ENCODE data around the gene FAM217A. TPM values are rescaled to one million over a fixed set of nuclear protein-coding genes. Genes with fewer than 3 reads are reported as not detected.
"Not testable (repeated sequence)": the region's sequence is repeated elsewhere in the genome, so short reads cannot be mapped to it uniquely, and the experiment has no call there.

FAM217A gene
- total RNA-seq, 1 donor from 2014 or later, result not detected

- Histone ChIP-seq H3K27me3 (ENCODE audit: control insufficient read depth, insufficient read depth, low read length) (no peaks in the 10 kb centered on the region), H3K4me3 (ENCODE audit: low read depth, low read length) (no peak overlapping the region), H3K36me3 (ENCODE audit: control insufficient read depth, insufficient read depth, low read length) (peaks cover 4% of the 10 kb centered on the region)
- DNase-seq (ENCODE audit: low read depth) (no peak), FAIRE-seq (no peak)
- TF ChIP-seq CTCF (IDR thresholded peaks at IDR 0.05; ENCODE audit: insufficient read depth, low read length, severe bottlenecking), result no peak
Observed at GRCh38 chr6:4115741-4116140, 36.8 kb upstream of the FAM217A start.

- Histone ChIP-seq H3K36me3 (ENCODE audit: control insufficient read depth, insufficient read depth, low read length) (peaks cover 4% of the 10 kb centered on the region), H3K4me3 (ENCODE audit: low read depth, low read length) (no peak overlapping the region), H3K27me3 (ENCODE audit: control insufficient read depth, insufficient read depth, low read length) (no peaks in the 10 kb centered on the region)
- no peak for TF ChIP-seq CTCF (IDR thresholded peaks at IDR 0.05; ENCODE audit: insufficient read depth, low read length, severe bottlenecking)
- FAIRE-seq (no peak), DNase-seq (ENCODE audit: low read depth) (no peak)
Observed at GRCh38 chr6:4114123-4114522, 35.2 kb upstream of the FAM217A start.

DNA sequence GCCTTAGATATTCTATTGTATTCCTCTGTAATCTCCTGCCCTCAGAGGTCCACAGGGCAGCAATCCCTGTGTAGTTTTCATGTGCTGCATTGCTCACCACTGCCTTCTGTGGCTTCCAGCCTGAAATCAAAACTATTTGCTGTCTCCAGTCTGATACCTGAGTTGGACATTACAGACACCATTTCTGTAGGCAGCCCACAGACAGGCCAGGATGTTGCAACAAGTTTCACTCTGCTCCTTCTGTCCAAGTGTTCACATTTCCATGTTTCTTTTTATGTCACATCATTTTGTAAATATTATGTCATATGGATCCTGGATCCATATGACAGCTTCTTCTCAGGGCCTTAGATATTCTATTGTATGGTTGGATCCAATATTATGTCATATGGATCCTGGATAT, 34.7 kb upstream of the FAM217A start:
- FAIRE-seq, result no peak
- H3K27me3 ChIP-seq (ENCODE audit: control insufficient read depth, insufficient read depth, low read length), result no peaks in the 10 kb centered on the region
- peaks cover 4% of the 10 kb centered on the region for H3K36me3 ChIP-seq (ENCODE audit: control insufficient read depth, insufficient read depth, low read length)
- DNase-seq (ENCODE audit: low read depth), result no peak
- TF ChIP-seq CTCF (IDR thresholded peaks at IDR 0.05; ENCODE audit: insufficient read depth, low read length, severe bottlenecking), result no peak
- no peak overlapping the region for H3K4me3 ChIP-seq (ENCODE audit: low read depth, low read length)

- no peaks in the 10 kb centered on the region for H3K27me3 ChIP-seq (ENCODE audit: control insufficient read depth, insufficient read depth, low read length)
- DNase-seq (ENCODE audit: low read depth) (no peak), FAIRE-seq (no peak)
- H3K36me3 ChIP-seq (ENCODE audit: control insufficient read depth, insufficient read depth, low read length), result peaks cover 3% of the 10 kb centered on the region
- H3K4me3 ChIP-seq (ENCODE audit: low read depth, low read length), result no peak overlapping the region
- TF ChIP-seq CTCF (IDR thresholded peaks at IDR 0.05; ENCODE audit: insufficient read depth, low read length, severe bottlenecking), result no peak
Observed at GRCh38 chr6:4112366-4112765, 33.4 kb upstream of the FAM217A start.

- not testable (repeated sequence) for FAIRE-seq; H3K4me3 ChIP-seq (ENCODE audit: low read depth, low read length); DNase-seq (ENCODE audit: low read depth); H3K36me3 ChIP-seq (ENCODE audit: control insufficient read depth, insufficient read depth, low read length); H3K27me3 ChIP-seq (ENCODE audit: control insufficient read depth, insufficient read depth, low read length)
Observed at GRCh38 chr6:4109363-4109815, 30.5 kb upstream of the FAM217A start.

- FAIRE-seq (no peak), DNase-seq (ENCODE audit: low read depth) (no peak)
- no peak for TF ChIP-seq CTCF (IDR thresholded peaks at IDR 0.05; ENCODE audit: insufficient read depth, low read length, severe bottlenecking)
- Histone ChIP-seq H3K36me3 (ENCODE audit: control insufficient read depth, insufficient read depth, low read length) (no peaks in the 10 kb centered on the region), H3K27me3 (ENCODE audit: control insufficient read depth, insufficient read depth, low read length) (no peaks in the 10 kb centered on the region), H3K4me3 (ENCODE audit: low read depth, low read length) (no peak overlapping the region)
Observed at GRCh38 chr6:4108561-4109093, 29.7 kb upstream of the FAM217A start.

Data from bronchial epithelial cell (primary cell).